ENCODE measurements around the gene ZNF35. TPM values are rescaled to one million over a fixed set of nuclear protein-coding genes. Genes with fewer than 3 reads are reported as not detected.
A peak's percentile ranks its signal among the peaks of the same experiment; 100 is the strongest.

The ZNF35 gene
- total RNA-seq, 1 donor from 2014 or later: 8.4 TPM

DNA sequence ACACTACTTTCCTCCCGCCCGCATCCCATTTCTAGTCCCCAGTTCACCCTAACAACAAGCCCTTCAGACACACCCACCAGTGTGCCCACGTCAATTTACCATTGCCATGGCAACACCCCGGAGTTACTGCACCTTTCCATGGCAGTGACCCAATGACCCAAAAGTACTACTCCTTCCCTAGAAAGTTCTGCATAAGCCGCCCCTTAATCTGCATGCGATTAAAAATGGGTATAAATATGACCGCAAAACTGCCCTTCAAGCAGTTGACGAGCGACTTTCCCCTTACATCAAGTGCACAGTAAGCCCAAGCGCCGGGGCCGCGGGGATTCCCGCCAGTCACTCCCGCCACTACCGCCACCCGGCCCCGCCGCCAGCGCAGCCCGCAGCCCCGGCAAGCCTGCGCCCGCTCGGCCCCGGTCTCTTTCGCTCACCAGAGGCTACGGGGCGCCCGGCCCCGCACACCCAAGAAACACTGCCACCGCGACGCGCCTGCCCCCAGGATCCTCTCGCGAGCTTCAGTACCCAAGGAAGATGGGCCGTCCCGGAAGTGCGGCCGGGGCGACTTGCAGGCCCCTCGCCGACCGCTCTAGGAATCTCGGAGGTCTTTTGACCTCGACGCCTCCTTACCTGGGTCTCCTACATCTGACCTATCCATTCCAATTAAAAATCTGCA, 36.7 kb downstream of the ZNF35 start:
- peak; percentile 75 for DNase-seq (ENCODE audit: low spot score)

DNA sequence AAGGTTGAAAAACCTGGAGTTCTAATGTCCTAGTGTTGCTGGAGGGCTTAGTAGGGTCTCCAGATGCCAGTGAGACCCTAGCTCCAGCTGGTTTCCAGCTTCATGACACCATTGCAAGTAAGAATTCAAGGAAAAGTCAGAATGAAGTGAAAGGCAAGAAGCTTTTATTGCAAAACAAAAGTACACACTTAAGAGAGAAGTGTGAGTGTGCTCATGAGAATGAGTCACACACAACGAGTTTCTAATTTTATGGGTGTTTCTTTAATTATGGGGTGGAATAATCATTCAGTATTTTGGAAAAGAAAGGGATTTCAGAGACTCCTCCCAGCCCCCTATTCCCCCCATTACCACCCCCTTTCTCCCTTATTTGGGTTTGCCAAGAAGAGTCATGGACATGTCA, 39.4 kb downstream of the ZNF35 start:
- no peak for DNase-seq (ENCODE audit: low spot score)

Other genes starting within 250 kb of the ZNF35 start
- gene ZNF445, start 171.1 kb upstream of the ZNF35 start, total RNA-seq: 28.0 TPM
- gene ZKSCAN7, start 93.5 kb upstream of the ZNF35 start, total RNA-seq: 6.4 TPM
- gene ZNF660, start 63.8 kb upstream of the ZNF35 start, total RNA-seq: 5.6 TPM
- 17.5 TPM for gene ZNF197, start 23.7 kb upstream of the ZNF35 start, total RNA-seq
- 5.5 TPM for gene ZNF502, start 63.9 kb downstream of the ZNF35 start, total RNA-seq
- 5.6 TPM for gene ZNF501, start 80.9 kb downstream of the ZNF35 start, total RNA-seq
- gene KIAA1143, start 112.9 kb downstream of the ZNF35 start, total RNA-seq: 25.8 TPM
- gene KIF15, start 113.1 kb downstream of the ZNF35 start, total RNA-seq: 1.7 TPM
- 22.0 TPM for gene TMEM42, start 213.2 kb downstream of the ZNF35 start, total RNA-seq
- not detected for gene TGM4, start 225.9 kb downstream of the ZNF35 start, total RNA-seq